Esophagus squamous epithelium (tissue), 5 donors: ENCODE results near the gene PTPRM. TPM values are rescaled to one million over a fixed set of nuclear protein-coding genes. Genes with fewer than 3 reads are reported as not detected.

ENCODE experiments used
- DNase-seq: peaks from one replicate; lab custom pipeline; 2025; lab: John Stamatoyannopoulos, UW
- H3K27ac ChIP-seq, 4 donors: fragments of 200-600 bp; sonication (generic); one replicate each; pipeline ENCODE4 v1.5.1; 2016 to 2019; ENCODE audit warnings: mild to moderate bottlenecking in 1 of 4
- H3K27me3 ChIP-seq, 4 donors: fragments of 200-600 bp; sonication (generic); 1 replicate in 3 of 4; 2 replicates in 1 of 4; pipeline versions ENCODE4 v1.5.1 to v1.6.0; 2017 to 2021; ENCODE audit warnings: antibody characterized with exemption in 1 of 4
- H3K36me3 ChIP-seq, 3 donors: fragments of 200-600 bp; sonication (generic); one replicate each; pipeline ENCODE4 v1.5.1; 2016 to 2019
- H3K4me1 ChIP-seq, 3 donors: fragments of 200-600 bp; sonication (generic); one replicate each; pipeline ENCODE4 v1.5.1; 2017 to 2019
- H3K4me3 ChIP-seq, 4 donors: fragments of 200-600 bp; sonication (generic); 1 replicate in 3 of 4; 2 replicates in 1 of 4; pipeline ENCODE4 v1.5.1; 2016 to 2019; ENCODE audit warnings: mild to moderate bottlenecking in 2 of 4, moderate library complexity in 1 of 4
- H3K9me3 ChIP-seq, 3 donors: fragments of 200-600 bp; sonication (generic); one replicate each; pipeline ENCODE4 v1.5.1; 2016 to 2019
- CTCF ChIP-seq, 6 experiments: fragments of 450-650 bp in 4 of 6; fragments of 200-600 bp in 2 of 6; sonication (generic) in 2 of 6; IDR thresholded peaks; one replicate each; pipeline ENCODE4 v1.5.1; 2016 to 2019; ENCODE audit warnings: antibody characterized with exemption in 6 of 6, mild to moderate bottlenecking in 4 of 6, moderate library complexity in 4 of 6
- POLR2A ChIP-seq, 4 donors: fragments of 450-650 bp; IDR thresholded peaks; one replicate each; pipeline ENCODE4 v1.6.1; 2017; ENCODE audit warnings: antibody characterized with exemption in 4 of 4, mild to moderate bottlenecking in 4 of 4, moderate library complexity in 3 of 4
- WGBS, 2 donors: methylation state at CpG; one replicate each; pipeline ENCODE4 v1.1.5; 2018; 5-methylcytosine and 5-hydroxymethylcytosine counted together
- intact Hi-C: fragments of 100-400 bp; cut with DNase I; formaldehyde crosslinking; loops from one replicate; pipeline ENCODE4 v1.15.0; 2022
- total RNA-seq, 4 donors: library from RNA; depleted of rRNA; stranded (reverse); fragments of >200 nt; gene quantifications; one replicate each; pipeline ENCODE4 v1.1.0, GENCODE V29; 2016
- donor health status: DM: yes; HTN: yes; CAD: no.

Gene PTPRM
- total RNA-seq, 4 donors from 2014 or later: 6.5 to 38.7 (median 11.1) TPM

GRCh38 chr18:8196238-8196637, 629.1 kb downstream of the PTPRM start:
- Histone ChIP-seq H3K4me3 (no peak overlapping the region), H3K27ac (no peak overlapping the region), H3K36me3 (no peaks in the 10 kb centered on the region), H3K27me3 (no peaks in the 10 kb centered on the region), H3K4me1 (no peaks in the 10 kb centered on the region), H3K9me3 (no peaks in the 10 kb centered on the region)
- no peak for DNase-seq
- WGBS, 2 donors: 80 to 85% methylated on average over 4 of the region's 4 CpGs
- TF ChIP-seq POLR2A (IDR thresholded peaks at IDR 0.05): no peak
- TF ChIP-seq CTCF (IDR thresholded peaks at IDR 0.05): no peak
- intact Hi-C loops: no loop called here

GRCh38 chr18:8197499-8197898, 630.4 kb downstream of the PTPRM start:
- Histone ChIP-seq H3K4me1 (no peaks in the 10 kb centered on the region), H3K4me3 (no peak overlapping the region), H3K9me3 (no peaks in the 10 kb centered on the region), H3K36me3 (no peaks in the 10 kb centered on the region), H3K27ac (no peak overlapping the region), H3K27me3 (no peaks in the 10 kb centered on the region)
- WGBS, 2 donors: 88 to 92% methylated on average over 5 of the region's 5 CpGs
- no peak for TF ChIP-seq CTCF (IDR thresholded peaks at IDR 0.05)
- no peak for TF ChIP-seq POLR2A (IDR thresholded peaks at IDR 0.05)
- DNase-seq: no peak
- intact Hi-C loops: no loop called here

GRCh38 chr18:8207996-8208395, 640.9 kb downstream of the PTPRM start:
- no peak overlapping the region for H3K27ac ChIP-seq
- intact Hi-C loops: no loop called here
- WGBS, 2 donors: 85 to 89% methylated on average over 5 of the region's 5 CpGs
- H3K27me3 ChIP-seq: no peaks in the 10 kb centered on the region
- H3K36me3 ChIP-seq: no peaks in the 10 kb centered on the region
- no peak for DNase-seq
- no peak overlapping the region for H3K4me3 ChIP-seq
- TF ChIP-seq CTCF (IDR thresholded peaks at IDR 0.05) (no peak), POLR2A (IDR thresholded peaks at IDR 0.05) (no peak)
- H3K4me1 ChIP-seq: no peaks in the 10 kb centered on the region
- no peaks in the 10 kb centered on the region for H3K9me3 ChIP-seq

GRCh38 chr18:8208716-8209115, 641.6 kb downstream of the PTPRM start:
- H3K27me3 ChIP-seq: no peaks in the 10 kb centered on the region
- no peak for DNase-seq
- H3K27ac ChIP-seq: no peak overlapping the region
- H3K4me3 ChIP-seq: no peak overlapping the region
- H3K36me3 ChIP-seq: no peaks in the 10 kb centered on the region
- WGBS, 2 donors: 59 to 71% methylated on average over 6 of the region's 6 CpGs
- no peaks in the 10 kb centered on the region for H3K4me1 ChIP-seq
- intact Hi-C loops: no loop called here
- H3K9me3 ChIP-seq: no peaks in the 10 kb centered on the region
- no peak for TF ChIP-seq CTCF (IDR thresholded peaks at IDR 0.05)

- Histone ChIP-seq H3K36me3 (no peaks in the 10 kb centered on the region), H3K4me1 (no peaks in the 10 kb centered on the region), H3K27ac (no peak overlapping the region), H3K9me3 (no peaks in the 10 kb centered on the region), H3K4me3 (no peak overlapping the region), H3K27me3 (no peaks in the 10 kb centered on the region)
- TF ChIP-seq POLR2A (IDR thresholded peaks at IDR 0.05): no peak
- no peak for TF ChIP-seq CTCF (IDR thresholded peaks at IDR 0.05)
- intact Hi-C loops: no loop called here
- DNase-seq: no peak
- 59 to 61% methylated on average over 8 of the region's 8 CpGs for WGBS, 2 donors
Observed at GRCh38 chr18:8212896-8213780, 646.0 kb downstream of the PTPRM start.
